Jurkat, Clone E6-1 (cell line): ENCODE results near the gene HS3ST5.
"Not testable (repeated sequence)": the region's sequence is repeated elsewhere in the genome, so short reads cannot be mapped to it uniquely, and the experiment has no call there.

Experiments
- DNase-seq: peaks from one replicate; pipeline ENCODE4 v3.0.0-alpha.2; 2011; ENCODE audit warnings: low read depth, low spot score
- H3K4me3 ChIP-seq: 2 replicates; pipeline ENCODE4 v1.5.1; 2011; ENCODE audit warnings: mild to moderate bottlenecking, low read length, control low read depth, moderate library complexity

Gene HS3ST5

DNA sequence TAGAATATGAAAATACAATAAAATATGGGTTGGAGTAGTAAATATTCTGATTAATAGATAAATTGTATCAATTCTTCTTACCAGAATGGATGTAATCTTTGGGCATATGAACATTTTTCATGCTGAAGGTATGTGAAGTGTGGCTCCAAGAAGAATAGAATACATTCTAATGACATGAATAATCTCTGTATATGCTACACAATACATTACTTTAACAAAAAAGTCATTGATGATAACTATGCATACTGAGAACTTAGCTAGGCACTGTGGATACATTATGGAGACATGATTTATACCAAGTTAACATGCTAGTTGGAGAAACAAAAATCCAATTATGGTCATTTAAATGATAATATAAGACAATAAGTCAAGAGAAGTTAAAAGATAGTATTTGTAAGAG is 309.2 kb downstream of the HS3ST5 start:
- H3K4me3 ChIP-seq: no peak overlapping the region

DNA sequence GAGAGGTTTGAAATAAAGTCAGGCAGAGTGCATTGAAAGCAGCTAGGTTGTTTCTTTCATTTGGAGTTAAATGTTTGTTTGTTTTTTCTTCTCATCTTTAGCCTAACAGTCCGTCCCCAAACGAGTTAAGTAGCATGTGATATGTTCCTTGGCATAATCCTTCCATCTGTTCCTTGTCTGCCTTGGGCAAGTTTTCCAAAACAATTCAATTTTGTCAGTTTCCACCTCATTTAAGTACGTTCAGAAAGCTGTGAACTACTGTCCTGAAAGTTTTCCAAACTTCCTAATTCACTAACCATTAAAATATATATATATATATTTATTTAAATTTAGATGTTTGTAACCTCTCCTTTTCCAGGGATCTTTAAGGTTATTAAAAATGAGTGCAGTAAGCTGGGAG is 310.1 kb downstream of the HS3ST5 start:
- DNase-seq: no peak

More for the DNA sequence above, 309.2 kb downstream of the HS3ST5 start:
- DNase-seq: no peak

DNA sequence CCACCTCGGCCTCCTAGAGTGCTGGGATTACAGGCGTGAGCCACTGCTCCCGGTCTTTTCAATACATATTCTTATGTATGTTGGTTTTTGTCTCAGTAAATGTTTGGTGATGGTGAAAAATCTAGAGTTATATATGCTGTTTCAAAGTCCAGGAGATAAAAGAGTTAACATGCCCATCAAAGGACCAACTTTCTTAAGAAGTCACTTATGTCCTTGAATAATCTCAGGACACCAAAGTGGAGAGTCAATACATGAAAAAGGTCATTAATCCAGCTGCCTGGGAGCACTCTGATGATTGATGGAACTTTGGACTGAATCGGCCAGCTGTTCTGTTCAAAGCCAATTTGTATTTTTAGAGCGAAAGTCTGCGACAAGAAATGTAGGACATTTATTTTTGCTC is 312.1 kb downstream of the HS3ST5 start:
- DNase-seq: no peak
- H3K4me3 ChIP-seq: no peak overlapping the region

More for the DNA sequence above, 310.1 kb downstream of the HS3ST5 start:
- H3K4me3 ChIP-seq: no peak overlapping the region

DNA sequence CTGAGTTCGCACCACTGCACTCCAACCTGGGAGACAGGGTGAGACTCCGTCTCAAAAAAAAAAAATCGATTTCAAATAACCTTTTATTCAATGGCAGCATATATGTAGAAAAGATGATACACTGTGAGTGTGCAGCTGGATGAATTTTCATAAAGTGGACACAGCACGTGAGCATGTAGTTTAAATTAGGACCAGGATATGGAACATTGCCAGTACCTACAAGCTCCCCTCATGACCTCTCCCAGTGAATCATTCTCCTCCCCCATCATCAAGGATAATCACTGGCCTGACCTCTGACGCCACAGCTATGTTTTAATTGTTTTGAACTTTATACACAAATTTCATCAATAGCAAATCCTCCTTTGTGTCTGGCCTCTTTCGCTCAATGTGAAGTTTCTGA is 318.1 kb downstream of the HS3ST5 start:
- DNase-seq: no peak

DNA sequence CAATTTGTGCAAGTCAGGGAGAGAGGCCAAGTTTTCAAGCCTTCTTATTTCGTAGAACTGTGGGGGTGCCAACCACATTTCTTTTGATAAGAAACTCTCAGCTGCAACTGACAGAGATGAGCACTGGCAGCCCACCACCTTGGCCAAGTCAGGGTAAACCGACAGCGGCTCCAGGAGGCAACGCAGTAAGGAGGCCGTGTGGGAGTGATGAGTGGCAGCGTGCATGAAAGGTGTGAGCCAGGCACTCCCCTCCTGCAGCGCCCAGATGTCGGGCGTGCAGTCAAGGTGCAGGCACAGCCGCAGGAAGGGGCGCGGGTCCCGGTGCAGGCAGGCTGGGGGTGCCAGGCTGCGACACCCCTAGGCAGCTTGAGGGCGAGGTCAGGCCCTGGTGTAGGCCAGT is 322.6 kb downstream of the HS3ST5 start:
- no peak overlapping the region for H3K4me3 ChIP-seq
- DNase-seq: no peak

More for the DNA sequence above, 318.1 kb downstream of the HS3ST5 start:
- H3K4me3 ChIP-seq: no peak overlapping the region

DNA sequence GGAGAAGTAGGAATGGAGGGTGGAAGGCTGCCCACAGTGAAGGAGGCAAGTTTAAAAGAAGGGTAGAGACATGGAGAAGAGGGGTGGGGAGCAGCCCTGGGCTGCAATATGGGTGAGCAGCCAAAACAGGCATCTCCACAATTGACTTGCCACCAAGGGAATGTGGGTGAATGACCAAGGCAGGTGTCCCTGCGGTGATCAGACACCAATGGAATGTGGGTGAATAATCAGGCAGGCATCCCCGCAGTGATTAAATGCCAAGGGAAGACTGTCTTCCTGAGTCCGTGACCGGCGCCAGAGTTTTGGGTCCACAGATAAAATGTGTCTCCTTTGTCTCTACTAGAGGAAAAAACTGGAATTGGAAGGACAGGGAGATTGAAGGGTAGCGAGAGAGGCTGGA is 325.7 kb downstream of the HS3ST5 start:
- not testable (repeated sequence) for DNase-seq

DNA sequence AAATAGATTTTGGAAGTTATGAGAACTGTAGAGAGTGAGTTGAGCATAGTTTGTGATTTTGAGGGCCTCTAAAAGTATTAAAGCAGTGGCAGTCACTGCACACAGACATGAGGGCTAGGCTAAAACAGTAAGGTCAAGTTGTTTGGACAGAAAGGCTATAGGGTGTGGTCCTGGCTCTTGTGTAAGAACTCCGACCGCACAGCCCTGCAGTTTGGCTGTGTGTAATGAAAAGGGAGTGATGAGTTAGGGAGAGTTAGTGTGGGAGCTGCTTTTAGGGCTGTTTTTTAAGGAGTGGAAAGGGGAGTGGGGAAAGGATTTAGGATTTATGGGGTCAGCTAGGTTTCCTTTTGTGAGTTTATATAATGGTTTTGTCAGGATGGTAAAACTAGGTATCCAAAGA is 328.7 kb downstream of the HS3ST5 start:
- not testable (repeated sequence) for DNase-seq, H3K4me3 ChIP-seq

More for the DNA sequence above, 325.7 kb downstream of the HS3ST5 start:
- H3K4me3 ChIP-seq: not testable (repeated sequence)

DNA sequence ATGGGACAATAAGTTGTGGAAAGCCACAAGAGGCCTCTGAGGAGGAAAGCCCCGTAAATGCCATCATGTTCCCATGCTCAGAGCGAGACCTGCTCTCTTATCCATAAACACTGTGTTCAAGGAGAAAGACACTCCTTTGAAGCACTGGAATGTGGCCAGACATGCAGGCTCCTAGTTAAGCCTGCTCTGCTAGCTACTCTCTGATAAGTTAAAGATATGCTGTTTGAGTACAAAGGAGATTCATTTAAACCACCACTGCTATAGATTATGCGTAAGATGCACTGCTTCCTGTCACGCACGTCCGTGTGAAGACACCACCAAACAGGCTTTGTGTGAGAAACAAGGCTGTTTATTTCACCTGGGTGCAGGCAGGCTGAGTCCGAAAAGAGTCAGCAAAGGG is 331.3 kb downstream of the HS3ST5 start:
- H3K4me3 ChIP-seq, DNase-seq: not testable (repeated sequence)

DNA sequence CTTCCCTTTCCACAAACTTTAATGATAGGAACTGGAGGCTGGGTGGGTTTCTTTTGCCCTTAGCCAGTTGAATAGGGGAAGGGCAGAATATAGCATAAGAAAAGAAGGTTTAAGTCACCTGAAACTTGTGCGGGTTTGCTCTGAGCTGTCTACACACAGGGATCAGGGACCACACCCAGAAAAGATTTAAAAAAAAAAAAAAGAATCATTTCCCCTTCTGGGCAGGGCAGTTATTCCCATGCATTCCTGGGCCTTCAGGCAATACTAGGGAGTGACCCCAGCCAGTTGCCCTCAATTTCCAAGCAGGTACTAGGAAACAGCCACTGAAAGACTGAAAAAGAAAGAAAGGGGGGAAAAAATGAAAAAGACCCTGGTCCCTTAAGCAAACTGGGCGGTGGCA is 332.3 kb downstream of the HS3ST5 start:
- H3K4me3 ChIP-seq: no peak overlapping the region
- no peak for DNase-seq

DNA sequence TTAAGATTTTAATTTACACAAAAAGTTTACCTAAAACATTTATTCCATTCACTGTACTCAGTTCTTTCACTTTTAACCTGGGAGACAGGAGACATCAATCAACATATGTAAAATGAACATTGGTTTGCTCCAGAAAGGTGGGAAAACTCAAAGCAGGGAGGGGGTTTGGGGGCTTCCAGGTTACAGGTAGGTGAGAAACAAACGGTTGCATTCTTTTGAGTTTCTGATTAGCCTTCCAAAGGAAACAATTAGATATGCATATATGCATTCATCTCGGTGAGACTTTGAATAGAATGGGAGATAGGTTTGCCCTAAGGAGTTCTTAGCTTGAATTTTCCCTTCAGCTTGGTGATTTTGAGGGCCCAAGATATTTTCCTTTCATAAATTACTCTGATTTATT is 333.6 kb downstream of the HS3ST5 start:
- no peak for DNase-seq
- no peak overlapping the region for H3K4me3 ChIP-seq

DNA sequence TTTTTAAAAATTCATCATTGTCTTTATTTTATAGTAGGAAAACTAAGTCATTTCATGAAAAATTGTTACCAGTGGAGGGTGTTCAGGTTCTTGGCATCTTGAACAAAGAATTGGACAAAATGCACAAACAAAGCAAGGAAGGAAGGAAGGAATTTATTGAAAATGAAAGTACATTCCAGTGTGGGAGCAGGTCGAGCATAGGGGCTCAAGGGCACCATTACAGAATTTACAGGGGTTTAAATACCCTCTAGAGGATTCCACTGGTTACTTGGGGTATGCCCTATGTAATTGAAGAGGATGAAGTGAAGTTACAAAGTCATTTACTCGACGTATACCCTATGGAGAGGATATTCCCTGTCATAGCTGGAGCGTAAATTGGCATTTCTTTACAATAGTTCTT is 334.5 kb downstream of the HS3ST5 start:
- no peak for DNase-seq
- no peak overlapping the region for H3K4me3 ChIP-seq

DNA sequence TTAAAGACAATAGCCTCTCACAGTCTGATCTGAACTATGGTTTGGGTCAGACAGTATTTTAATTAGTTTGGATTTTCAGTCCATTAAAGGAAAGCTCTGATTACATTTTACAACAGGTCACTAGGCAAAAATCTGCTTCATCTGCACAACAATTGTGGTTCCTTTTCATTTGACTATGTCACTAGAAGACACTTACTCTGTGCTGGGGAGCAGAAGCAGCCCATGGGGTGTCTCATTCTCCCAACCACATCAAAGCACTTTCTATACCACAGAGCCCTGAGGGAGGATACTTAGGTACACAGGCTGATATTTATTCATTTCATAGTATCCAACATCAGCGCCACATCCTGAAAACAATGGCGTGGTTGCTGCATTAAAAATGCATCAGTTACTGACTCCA is 335.3 kb downstream of the HS3ST5 start:
- H3K4me3 ChIP-seq: no peak overlapping the region
- DNase-seq: peak; percentile 33
